Peyer's patch (tissue), 4 donors: ENCODE measurements around the gene UBLCP1. TPM values are rescaled to one million over a fixed set of nuclear protein-coding genes. Genes with fewer than 3 reads are reported as not detected.

Experiments used
- DNase-seq, 3 donors: peaks; one replicate each; pipeline ENCODE4 v3.0.0-alpha.2; 2017 to 2019
- H3K27ac ChIP-seq, 4 donors: fragments of 200-600 bp; sonication (generic); one replicate each; pipeline ENCODE4 v1.5.1; 2016 to 2019
- H3K27me3 ChIP-seq, 2 donors: fragments of 200-600 bp; sonication (generic); one replicate each; pipeline ENCODE4 v1.5.1; 2019
- H3K36me3 ChIP-seq, 3 donors: fragments of 200-600 bp; sonication (generic); one replicate each; pipeline ENCODE4 v1.5.1; 2016 to 2019
- H3K4me1 ChIP-seq, 4 donors: fragments of 200-600 bp; sonication (generic); one replicate each; pipeline ENCODE4 v1.5.1; 2016 to 2019
- H3K4me3 ChIP-seq, 4 donors: fragments of 200-600 bp; sonication (generic); 1 replicate in 3 of 4; 2 replicates in 1 of 4; pipeline ENCODE4 v1.5.1; 2016 to 2019; ENCODE audit warnings: mild to moderate bottlenecking in 1 of 4
- H3K9me3 ChIP-seq, 4 donors: fragments of 200-600 bp; sonication (generic); one replicate each; pipeline ENCODE4 v1.5.1; 2016 to 2019; ENCODE audit warnings: mild to moderate bottlenecking in 1 of 4
- POLR2A ChIP-seq, 2 donors: fragments of 450-650 bp; IDR thresholded peaks; one replicate each; pipeline ENCODE4 v1.5.1; 2017; ENCODE audit warnings: antibody characterized with exemption in 2 of 2, mild to moderate bottlenecking in 2 of 2, moderate library complexity in 2 of 2
- total RNA-seq, 4 donors: library from RNA; depleted of rRNA; stranded (reverse); fragments of >200 nt; gene quantifications; one replicate each; pipeline ENCODE4 v1.1.0, GENCODE V29; 2016
- TF ChIP-seq, protein P1 (sequence below), 6 experiments: fragments of 450-650 bp in 4 of 6; fragments of 200-600 bp in 2 of 6; sonication (generic) in 1 of 6; IDR thresholded peaks; one replicate each; pipeline ENCODE4 v1.5.1; 2017 to 2019; ENCODE audit warnings: antibody characterized with exemption in 6 of 6, mild to moderate bottlenecking in 3 of 6, moderate library complexity in 1 of 6

UBLCP1 gene
- total RNA-seq, 4 donors from 2014 or later = 8.2 to 19.8 (median 10.8) TPM

DNA sequence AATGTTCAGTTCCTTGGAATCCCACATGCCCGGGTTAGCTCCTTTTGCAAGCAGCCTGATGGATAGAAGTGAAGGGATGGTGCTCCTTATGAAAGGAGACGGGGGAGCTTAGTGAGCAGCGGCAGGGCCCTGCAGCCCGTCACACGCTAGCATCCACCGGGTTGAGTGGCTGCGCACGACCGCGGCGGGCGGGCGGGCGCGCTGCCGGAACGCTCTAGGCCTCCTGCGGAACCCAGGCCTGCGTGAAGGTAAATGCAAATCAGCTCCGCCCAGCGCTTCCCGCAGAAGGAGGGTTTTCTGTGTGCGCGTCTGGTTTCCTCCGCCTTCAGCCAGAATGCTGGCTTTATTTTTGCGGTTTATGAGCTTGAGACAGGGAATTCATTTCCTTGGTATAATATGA, 47.4 kb downstream of the UBLCP1 start:
- Histone ChIP-seq H3K27ac (no peak overlapping the region), H3K27me3 (no peaks in the 10 kb centered on the region), H3K36me3 (no peaks in the 10 kb centered on the region), H3K9me3 (no peaks in the 10 kb centered on the region), H3K4me1 (peaks cover 0 to 5% (median 0%) of the 10 kb centered on the region in 4 donors), H3K4me3 (peak overlapping the region in 2 of 4 donors; percentile 23 to 36)
- DNase-seq = peak; percentile 48 to 61 (median 53)
- TF ChIP-seq POLR2A (IDR thresholded peaks at IDR 0.05) = no peak
- TF ChIP-seq, protein P1, sequence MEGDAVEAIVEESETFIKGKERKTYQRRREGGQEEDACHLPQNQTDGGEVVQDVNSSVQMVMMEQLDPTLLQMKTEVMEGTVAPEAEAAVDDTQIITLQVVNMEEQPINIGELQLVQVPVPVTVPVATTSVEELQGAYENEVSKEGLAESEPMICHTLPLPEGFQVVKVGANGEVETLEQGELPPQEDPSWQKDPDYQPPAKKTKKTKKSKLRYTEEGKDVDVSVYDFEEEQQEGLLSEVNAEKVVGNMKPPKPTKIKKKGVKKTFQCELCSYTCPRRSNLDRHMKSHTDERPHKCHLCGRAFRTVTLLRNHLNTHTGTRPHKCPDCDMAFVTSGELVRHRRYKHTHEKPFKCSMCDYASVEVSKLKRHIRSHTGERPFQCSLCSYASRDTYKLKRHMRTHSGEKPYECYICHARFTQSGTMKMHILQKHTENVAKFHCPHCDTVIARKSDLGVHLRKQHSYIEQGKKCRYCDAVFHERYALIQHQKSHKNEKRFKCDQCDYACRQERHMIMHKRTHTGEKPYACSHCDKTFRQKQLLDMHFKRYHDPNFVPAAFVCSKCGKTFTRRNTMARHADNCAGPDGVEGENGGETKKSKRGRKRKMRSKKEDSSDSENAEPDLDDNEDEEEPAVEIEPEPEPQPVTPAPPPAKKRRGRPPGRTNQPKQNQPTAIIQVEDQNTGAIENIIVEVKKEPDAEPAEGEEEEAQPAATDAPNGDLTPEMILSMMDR (IDR thresholded peaks at IDR 0.05) = no peak

DNA sequence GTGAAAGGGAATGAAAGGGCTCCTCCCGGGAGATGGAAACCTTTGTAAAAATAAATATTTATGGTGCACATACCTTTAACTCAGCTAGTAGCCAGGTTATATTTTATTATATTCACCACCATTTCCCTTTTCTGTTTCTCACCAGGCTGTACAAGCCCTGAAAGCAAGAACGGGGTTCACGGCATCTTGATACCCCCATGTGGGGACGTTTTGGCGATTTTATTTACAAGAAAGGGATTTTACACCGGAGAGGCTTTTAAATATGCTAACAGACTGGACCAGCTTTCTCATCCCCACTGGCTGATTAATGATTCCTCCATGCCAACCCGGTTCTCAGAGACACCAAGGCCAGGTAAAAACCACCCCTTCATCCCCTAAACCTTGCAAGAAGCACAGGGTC, 48.0 kb downstream of the UBLCP1 start:
- Histone ChIP-seq H3K9me3 (no peaks in the 10 kb centered on the region), H3K4me1 (peaks cover 0 to 5% (median 0%) of the 10 kb centered on the region in 4 donors), H3K27ac (no peak overlapping the region), H3K4me3 (peak overlapping the region in 1 of 4 donors; percentile 23), H3K27me3 (no peaks in the 10 kb centered on the region), H3K36me3 (no peaks in the 10 kb centered on the region)
- DNase-seq = no peak
- TF ChIP-seq, protein P1 (IDR thresholded peaks at IDR 0.05) = no peak
- no peak for TF ChIP-seq POLR2A (IDR thresholded peaks at IDR 0.05)

DNA sequence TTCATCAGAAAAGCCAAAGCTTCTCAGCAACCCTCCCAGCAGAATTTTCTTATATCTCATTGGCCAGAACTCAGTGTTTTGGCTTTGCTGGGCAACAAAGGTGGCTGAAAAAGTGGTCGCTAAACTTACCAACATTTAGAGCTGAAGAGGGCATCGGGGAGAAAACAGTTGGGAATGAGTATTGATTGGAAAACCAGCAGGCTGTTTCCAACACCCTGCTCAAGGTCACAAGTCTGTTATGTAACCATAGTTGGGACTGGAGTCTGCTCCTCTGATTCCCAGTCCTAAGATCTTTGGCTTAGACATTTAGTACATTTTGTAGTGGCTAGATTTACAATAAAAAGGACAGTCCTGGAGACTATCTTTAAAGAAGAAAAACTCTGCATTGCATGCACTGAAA, 50.1 kb downstream of the UBLCP1 start:
- TF ChIP-seq, protein P1 (IDR thresholded peaks at IDR 0.05) = no peak
- no peak for TF ChIP-seq POLR2A (IDR thresholded peaks at IDR 0.05)
- Histone ChIP-seq H3K9me3 (no peaks in the 10 kb centered on the region), H3K4me3 (no peak overlapping the region), H3K36me3 (no peaks in the 10 kb centered on the region), H3K27me3 (no peaks in the 10 kb centered on the region), H3K27ac (no peak overlapping the region), H3K4me1 (peaks cover 0 to 5% (median 0%) of the 10 kb centered on the region in 4 donors)
- no peak for DNase-seq

DNA sequence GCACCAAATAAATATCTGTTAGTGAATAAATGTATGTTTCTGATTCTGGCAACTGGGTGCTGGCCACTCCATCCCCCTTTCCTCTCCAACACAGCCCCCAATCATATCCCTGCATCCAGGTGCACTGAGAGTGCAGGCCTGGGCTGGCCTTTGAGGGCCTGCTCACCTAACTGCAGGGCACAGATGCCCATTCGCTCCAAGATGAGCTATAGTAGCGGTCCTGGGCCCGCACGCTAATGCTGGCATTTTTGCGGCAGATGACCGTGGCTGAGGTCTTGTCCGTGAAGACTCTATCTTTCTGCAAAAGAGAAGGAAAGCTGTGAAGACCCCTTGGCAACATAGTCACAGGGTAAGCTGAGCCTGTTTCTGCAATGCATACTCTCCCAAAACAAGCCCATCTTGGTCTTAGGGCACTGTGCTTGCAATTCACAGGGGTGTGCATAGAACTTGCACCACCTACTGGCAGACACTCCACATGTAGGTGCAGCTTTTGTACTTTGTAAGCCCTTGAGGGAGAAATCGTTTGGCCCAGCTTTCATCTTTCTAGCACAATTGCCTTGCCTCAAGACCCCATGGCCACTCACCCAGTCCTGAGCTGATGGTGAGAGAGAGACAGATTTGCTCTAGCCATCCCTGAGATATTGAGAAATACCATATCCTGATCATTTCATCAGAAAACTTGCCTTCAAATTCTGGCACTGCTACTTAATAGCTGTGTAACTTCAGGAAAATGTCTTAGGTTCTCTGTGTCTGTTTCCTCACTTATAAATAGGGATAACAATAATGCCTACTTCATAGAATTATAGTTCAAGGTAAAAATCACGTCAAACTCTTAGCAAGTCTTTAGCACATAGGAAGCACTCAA, 53.7 kb downstream of the UBLCP1 start:
- Histone ChIP-seq H3K4me1 (no peaks in the 10 kb centered on the region), H3K9me3 (no peaks in the 10 kb centered on the region), H3K4me3 (no peak overlapping the region), H3K27ac (no peak overlapping the region), H3K36me3 (no peaks in the 10 kb centered on the region), H3K27me3 (no peaks in the 10 kb centered on the region)
- peak in 1 of 3 donors; percentile 71 for DNase-seq
- TF ChIP-seq POLR2A (IDR thresholded peaks at IDR 0.05) = no peak
- TF ChIP-seq, protein P1 (IDR thresholded peaks at IDR 0.05) = peak in 5 of 6 experiments; percentile 17 to 62 (median 61)

DNA sequence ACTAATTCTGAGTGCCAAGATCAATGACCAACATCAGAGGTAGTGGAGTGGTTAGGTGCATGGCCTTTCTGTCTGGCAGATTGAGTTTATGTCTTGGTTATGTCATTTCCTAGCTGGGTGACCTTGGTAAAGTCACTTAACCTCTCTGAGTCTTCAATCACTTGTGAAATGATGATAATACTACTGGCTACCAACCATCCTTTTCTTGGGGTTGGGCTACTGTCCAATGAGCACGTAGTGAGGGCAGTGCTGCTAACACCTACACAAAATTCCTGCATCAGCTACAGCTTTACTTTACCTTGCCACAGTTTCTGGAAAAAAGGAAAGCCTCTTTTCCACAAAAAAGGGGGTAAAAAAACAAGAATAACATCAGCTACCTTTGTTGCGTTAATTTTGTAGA, 54.8 kb downstream of the UBLCP1 start:
- no peaks in the 10 kb centered on the region for H3K9me3 ChIP-seq
- H3K4me3 ChIP-seq = no peak overlapping the region
- H3K27me3 ChIP-seq = no peaks in the 10 kb centered on the region
- no peak for DNase-seq
- TF ChIP-seq, protein P1 (IDR thresholded peaks at IDR 0.05) = no peak
- TF ChIP-seq POLR2A (IDR thresholded peaks at IDR 0.05) = no peak
- H3K36me3 ChIP-seq = no peaks in the 10 kb centered on the region
- no peaks in the 10 kb centered on the region for H3K4me1 ChIP-seq
- H3K27ac ChIP-seq = no peak overlapping the region
